K562 (cell line): ENCODE measurements around the gene PRCP. TPM values are rescaled to one million over a fixed set of nuclear protein-coding genes. Genes with fewer than 3 reads are reported as not detected.

Experiments used
- ATAC-seq: fragments of 200-7000 bp; cut with Tn5 transposase; 3 replicates; pipeline ENCODE4 v1.9.1; 2020; ENCODE audit warnings: moderate library complexity
- BruUV-seq: library from RNA; stranded (reverse); fragments of 400-500 nt; replicated peaks from 2 replicates; lab custom pipeline; 2021; lab: Mats Ljungman, UMichigan
- CTCF ChIA-PET: fragments of 300-600 bp; formaldehyde crosslinking; extraction: SDS; loops from one replicate; lab custom pipeline; 2021; ENCODE audit warnings: low intra/inter-chr PET ratio; lab: Yijun Ruan, JAX
- POLR2A ChIA-PET: fragments of 300-600, 350-650 bp; sonication (Branson Sonifier 250); formaldehyde crosslinking; extraction: SDS; loops from one replicate; lab custom pipeline; 2021; ENCODE audit warnings: antibody characterized with exemption, inconsistent platforms; lab: Yijun Ruan, JAX
- DNase-seq, 4 experiments: peaks; one replicate each; pipeline versions ENCODE4 v3.0.0 to v3.0.0-alpha.2; 2011 to 2018; ENCODE audit warnings: low spot score in 3 of 4, mixed read lengths in 3 of 4; ENCODE audit errors: extremely low read depth in 1 of 4
- FAIRE-seq: peaks from 2 replicates; lab custom pipeline; 2011; peaks lifted over from hg19 to GRCh38; lab: Jason Lieb, UNC
- H2AFZ ChIP-seq: 2 replicates; pipeline ENCODE4 v1.6.0; 2011; ENCODE audit warnings: low read depth, low read length, control low read depth, inconsistent platforms
- H3K27ac ChIP-seq: fragments of 200-600 bp; 3 replicates; pipeline ENCODE4 v1.8.0; 2011; ENCODE audit warnings: low read depth, mild to moderate bottlenecking, control low read depth, inconsistent platforms, low read length, moderate library complexity, mixed read lengths; ENCODE audit errors: extremely low read depth
- H3K27me3 ChIP-seq, 2 experiments: fragments of 300-600 bp in 1 of 2; 2 replicates in 1 of 2; 3 replicates in 1 of 2; pipeline versions ENCODE4 v1.6.0 to v1.8.0; 2011; ENCODE audit warnings: inconsistent platforms in 2 of 2, low read length in 2 of 2, mild to moderate bottlenecking in 1 of 2, mixed read lengths in 1 of 2, moderate library complexity in 1 of 2; ENCODE audit not compliant: control insufficient read depth in 2 of 2, insufficient read depth in 2 of 2
- H3K36me3 ChIP-seq: fragments of 300-600 bp; 3 replicates; pipeline ENCODE4 v1.8.0; 2011; ENCODE audit warnings: mild to moderate bottlenecking, low read length, inconsistent platforms; ENCODE audit not compliant: control insufficient read depth, insufficient read depth
- H3K4me1 ChIP-seq, 2 experiments: fragments of 200-600 bp in 1 of 2; replicated peaks in 1 of 2; 2 replicates in 1 of 2; 3 replicates in 1 of 2; pipeline versions ENCODE4 v1.5.1 to v1.8.0; 2011; ENCODE audit warnings: inconsistent platforms in 2 of 2, low read length in 2 of 2, mild to moderate bottlenecking in 1 of 2, mixed read lengths in 1 of 2, moderate library complexity in 1 of 2; ENCODE audit not compliant: control insufficient read depth in 2 of 2, insufficient read depth in 2 of 2
- H3K4me2 ChIP-seq: 2 replicates; pipeline ENCODE4 v1.6.1; 2011; ENCODE audit warnings: low read length, control low read depth, inconsistent platforms, mixed read lengths; ENCODE audit not compliant: insufficient read depth
- H3K4me3 ChIP-seq: fragments of 200-600 bp; sonication (generic), shearing (Covaris generic); 2 replicates; pipeline ENCODE4 v1.5.1; 2016; ENCODE audit warnings: control low read depth, inconsistent platforms
- H3K79me2 ChIP-seq: fragments of 200-600 bp; 3 replicates; pipeline ENCODE4 v1.8.0; 2011; ENCODE audit warnings: low read length, inconsistent platforms; ENCODE audit not compliant: control insufficient read depth, insufficient read depth
- H3K9ac ChIP-seq, 2 experiments: 2 replicates each; pipeline versions ENCODE4 v1.6.0 to v1.6.1; 2011; ENCODE audit warnings: low read depth in 2 of 2, low read length in 2 of 2, control low read depth in 1 of 2, inconsistent platforms in 1 of 2, mild to moderate bottlenecking in 1 of 2, mixed read lengths in 1 of 2; ENCODE audit not compliant: insufficient read depth in 1 of 2
- H3K9me1 ChIP-seq: one replicate; pipeline ENCODE4 v1.6.0; 2011; ENCODE audit warnings: inconsistent platforms, mild to moderate bottlenecking, low read length, moderate library complexity; ENCODE audit not compliant: control insufficient read depth, insufficient read depth
- H3K9me3 ChIP-seq: replicated peaks from 2 replicates; pipeline ENCODE4 v1.5.1; 2011; ENCODE audit warnings: low read depth, low read length, inconsistent platforms; ENCODE audit not compliant: control insufficient read depth, insufficient read depth
- H4K20me1 ChIP-seq: replicated peaks from 2 replicates; pipeline ENCODE4 v1.6.1; 2011; ENCODE audit warnings: low read length, inconsistent platforms, mixed read lengths; ENCODE audit not compliant: control insufficient read depth, insufficient read depth
- BRF1 ChIP-seq: IDR thresholded peaks from 3 replicates; pipeline ENCODE4 v1.6.1; 2011; ENCODE audit warnings: borderline replicate concordance, mild to moderate bottlenecking; ENCODE audit not compliant: insufficient read length; ENCODE audit errors: extremely low read depth
- KAT7 ChIP-seq: sonication (generic); formaldehyde crosslinking; IDR thresholded peaks from 2 replicates; pipeline ENCODE4 v1.8.0; 2022; ENCODE audit warnings: missing genetic modification reagents, mild to moderate bottlenecking, borderline replicate concordance
- TCF7 ChIP-seq: sonication (generic); IDR thresholded peaks from 2 replicates; pipeline ENCODE4 v1.6.1; 2016; ENCODE audit warnings: antibody characterized with exemption, borderline replicate concordance
- ZNF174 ChIP-seq: fragments of 250-450 bp; sonication (Bioruptor Pico); IDR thresholded peaks from 2 replicates; pipeline ENCODE4 v1.4.0; 2020; ENCODE audit warnings: mild to moderate bottlenecking
- WGBS: fragments of 100-300 bp; shearing (Covaris generic); methylation state at CpG from one replicate; pipeline ENCODE4 v1.1.6; 2016; ENCODE audit warnings: low coverage, mixed read lengths; ENCODE audit not compliant: insufficient coverage; ENCODE audit errors: missing lambda C conversion rate; 5-methylcytosine and 5-hydroxymethylcytosine counted together
- in situ Hi-C: fragments of 300-500 bp; cut with MboI; formaldehyde crosslinking; loops from 4 replicates; pipeline ENCODE4 v1.15.0; 2018; ENCODE audit warnings: inconsistent platforms, mixed read lengths
- intact Hi-C: fragments of 100-400 bp; cut with micrococcal nuclease; formaldehyde crosslinking; loops from 2 replicates; pipeline ENCODE4 v1.14.2; 2022
- polyA plus RNA-seq, 8 experiments: library from polyadenylated mRNA; depleted of rRNA in 4 of 8; stranded (reverse) in 5 of 8; unstranded in 3 of 8; fragments of >200 nt; fragmentation: Nextera tagmentation in 2 of 8; fragmentation: Illumina TruSeq in 1 of 8; extraction: Ambion mirVana in 2 of 8; extraction: Trizol in 1 of 8; gene quantifications; 2 replicates each; pipeline versions ENCODE4 v1.2.1 to v1.2.3, GENCODE V29; 2011 to 2014; ENCODE audit warnings: inconsistent platforms in 1 of 8, missing spikeins in 1 of 8
- total RNA-seq, 7 experiments: library from RNA; depleted of rRNA in 6 of 7; stranded (reverse); fragments of >200 nt in 6 of 7; fragmentation: Illumina TruSeq in 2 of 7; extraction: Trizol in 2 of 7; gene quantifications; 2 replicates each; pipeline versions ENCODE4 v1.2.1 to v1.2.3, GENCODE V29; 2011 to 2021; ENCODE audit warnings: low replicate concordance in 1 of 7

The PRCP gene
- total and polyA plus RNA-seq, 9 of the 15 experiments (the other 6 are each of a cell fraction or from before 2014, with no cell fraction given) = 9.5 to 43.1 (median 23.2) TPM

GRCh38 chr11:82787981-82788380, 112.2 kb downstream of the PRCP start:
- TF ChIP-seq KAT7 (CRISPR knock-in tag) = no peak
- WGBS = 81% methylated on average over 4 of the region's 4 CpGs
- FAIRE-seq (no peak), ATAC-seq (no peak), DNase-seq (no peak)
- H4K20me1 ChIP-seq = no peaks in the 10 kb centered on the region
- H3K9ac ChIP-seq = no peak overlapping the region
- ChIA-PET POLR2A (interaction anchor here (0.7 kb wide), 1 partner anchor 13 kb away, joined by 3 read pairs; no protein-coding TSS in a partner anchor), CTCF (no interaction called here)
- H3K9me3 ChIP-seq = no peaks in the 10 kb centered on the region
- no peak overlapping the region for H2AFZ ChIP-seq
- no peaks in the 10 kb centered on the region for H3K79me2 ChIP-seq
- no TSS peak for BruUV-seq
- no peak overlapping the region for H3K27ac ChIP-seq
- intact Hi-C loops (no loop called here), in situ Hi-C loops (no loop called here)
- no peaks in the 10 kb centered on the region for H3K9me1 ChIP-seq
- H3K36me3 ChIP-seq = no peaks in the 10 kb centered on the region
- H3K27me3 ChIP-seq = no peaks in the 10 kb centered on the region
- no peak overlapping the region for H3K4me2 ChIP-seq
- peaks cover 24 to 40% of the 10 kb centered on the region in 2 experiments for H3K4me1 ChIP-seq
- H3K4me3 ChIP-seq = no peak overlapping the region

- no TSS peak for BruUV-seq
- Histone ChIP-seq H3K4me1 (peaks cover 13 to 30% of the 10 kb centered on the region in 2 experiments; a peak in 4 of 5 replicates), H3K9me1 (no peaks in the 10 kb centered on the region), H3K9ac (no peak overlapping the region), H3K27ac (no peak overlapping the region), H3K9me3 (peaks cover 4% of the 10 kb centered on the region; the same call in 1 of the 2 replicates), H3K4me2 (no peak overlapping the region), H3K36me3 (no peaks in the 10 kb centered on the region), H3K27me3 (no peaks in the 10 kb centered on the region), H3K79me2 (no peaks in the 10 kb centered on the region), H4K20me1 (no peaks in the 10 kb centered on the region), H2AFZ (no peak overlapping the region), H3K4me3 (no peak overlapping the region)
- DNase-seq (no peak), ATAC-seq (no peak), FAIRE-seq (no peak)
- WGBS = 67% methylated on average over 3 of the region's 3 CpGs
- in situ Hi-C loops = no loop called here
- intact Hi-C loops = no loop called here
- CTCF ChIA-PET = no interaction called here
- POLR2A ChIA-PET = interaction anchor here (0.6 to 1.0 kb wide), 2 partner anchors 19 to 281 kb away, joined by 3 read pairs; no protein-coding TSS in a partner anchor
- no peak for TF ChIP-seq BRF1
- no peak for TF ChIP-seq TCF7
- no peak for TF ChIP-seq ZNF174 (CRISPR knock-in tag)
Measured at GRCh38 chr11:82786836-82787235, 113.4 kb downstream of the PRCP start.
